Measurements from ENCODE around the gene PIP4P1. TPM values are rescaled to one million over a fixed set of nuclear protein-coding genes. Genes with fewer than 3 reads are reported as not detected.

PIP4P1 gene
- total and polyA plus RNA-seq, 9 of the 15 experiments (the other 6 are each of a cell fraction or from before 2014, with no cell fraction given): 5.3 to 20.9 (median 10.7) TPM

DNA sequence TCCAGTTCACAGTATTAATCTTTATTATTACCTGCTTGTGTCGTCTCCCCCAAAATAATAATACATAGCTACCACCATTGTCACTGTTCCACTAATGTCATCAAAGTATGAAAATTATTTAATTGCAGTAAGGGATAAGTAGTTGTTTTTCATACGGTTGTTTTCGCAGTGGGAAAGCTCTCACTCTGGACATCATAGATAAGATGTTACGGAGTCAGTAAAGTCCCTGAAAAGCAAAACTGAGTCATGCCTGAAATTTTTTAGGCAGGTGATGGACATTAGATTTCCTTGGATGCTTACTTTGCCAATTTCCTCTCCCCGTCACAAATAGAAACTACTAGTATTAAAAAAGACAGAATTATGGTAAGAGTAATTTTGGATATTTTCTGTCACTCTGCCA is 21.1 kb upstream of the PIP4P1 start (continued):
- TF ChIP-seq, protein P1, sequence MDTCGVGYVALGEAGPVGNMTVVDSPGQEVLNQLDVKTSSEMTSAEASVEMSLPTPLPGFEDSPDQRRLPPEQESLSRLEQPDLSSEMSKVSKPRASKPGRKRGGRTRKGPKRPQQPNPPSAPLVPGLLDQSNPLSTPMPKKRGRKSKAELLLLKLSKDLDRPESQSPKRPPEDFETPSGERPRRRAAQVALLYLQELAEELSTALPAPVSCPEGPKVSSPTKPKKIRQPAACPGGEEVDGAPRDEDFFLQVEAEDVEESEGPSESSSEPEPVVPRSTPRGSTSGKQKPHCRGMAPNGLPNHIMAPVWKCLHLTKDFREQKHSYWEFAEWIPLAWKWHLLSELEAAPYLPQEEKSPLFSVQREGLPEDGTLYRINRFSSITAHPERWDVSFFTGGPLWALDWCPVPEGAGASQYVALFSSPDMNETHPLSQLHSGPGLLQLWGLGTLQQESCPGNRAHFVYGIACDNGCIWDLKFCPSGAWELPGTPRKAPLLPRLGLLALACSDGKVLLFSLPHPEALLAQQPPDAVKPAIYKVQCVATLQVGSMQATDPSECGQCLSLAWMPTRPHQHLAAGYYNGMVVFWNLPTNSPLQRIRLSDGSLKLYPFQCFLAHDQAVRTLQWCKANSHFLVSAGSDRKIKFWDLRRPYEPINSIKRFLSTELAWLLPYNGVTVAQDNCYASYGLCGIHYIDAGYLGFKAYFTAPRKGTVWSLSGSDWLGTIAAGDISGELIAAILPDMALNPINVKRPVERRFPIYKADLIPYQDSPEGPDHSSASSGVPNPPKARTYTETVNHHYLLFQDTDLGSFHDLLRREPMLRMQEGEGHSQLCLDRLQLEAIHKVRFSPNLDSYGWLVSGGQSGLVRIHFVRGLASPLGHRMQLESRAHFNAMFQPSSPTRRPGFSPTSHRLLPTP (IDR thresholded peaks at IDR 0.05; ENCODE audit: borderline replicate concordance, extremely low read depth, insufficient read length): no peak
- TF ChIP-seq ZKSCAN8 (CRISPR knock-in tag; IDR thresholded peaks at IDR 0.05): no peak
- no peak for TF ChIP-seq RBM14 (IDR thresholded peaks at IDR 0.05; ENCODE audit: borderline replicate concordance, insufficient read depth, low read depth, low read length)
- TF ChIP-seq, protein P2, sequence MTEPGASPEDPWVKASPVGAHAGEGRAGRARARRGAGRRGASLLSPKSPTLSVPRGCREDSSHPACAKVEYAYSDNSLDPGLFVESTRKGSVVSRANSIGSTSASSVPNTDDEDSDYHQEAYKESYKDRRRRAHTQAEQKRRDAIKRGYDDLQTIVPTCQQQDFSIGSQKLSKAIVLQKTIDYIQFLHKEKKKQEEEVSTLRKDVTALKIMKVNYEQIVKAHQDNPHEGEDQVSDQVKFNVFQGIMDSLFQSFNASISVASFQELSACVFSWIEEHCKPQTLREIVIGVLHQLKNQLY (CRISPR knock-in tag; conservative IDR thresholded peaks at IDR 0.05): no peak
- TF ChIP-seq, protein P3, sequence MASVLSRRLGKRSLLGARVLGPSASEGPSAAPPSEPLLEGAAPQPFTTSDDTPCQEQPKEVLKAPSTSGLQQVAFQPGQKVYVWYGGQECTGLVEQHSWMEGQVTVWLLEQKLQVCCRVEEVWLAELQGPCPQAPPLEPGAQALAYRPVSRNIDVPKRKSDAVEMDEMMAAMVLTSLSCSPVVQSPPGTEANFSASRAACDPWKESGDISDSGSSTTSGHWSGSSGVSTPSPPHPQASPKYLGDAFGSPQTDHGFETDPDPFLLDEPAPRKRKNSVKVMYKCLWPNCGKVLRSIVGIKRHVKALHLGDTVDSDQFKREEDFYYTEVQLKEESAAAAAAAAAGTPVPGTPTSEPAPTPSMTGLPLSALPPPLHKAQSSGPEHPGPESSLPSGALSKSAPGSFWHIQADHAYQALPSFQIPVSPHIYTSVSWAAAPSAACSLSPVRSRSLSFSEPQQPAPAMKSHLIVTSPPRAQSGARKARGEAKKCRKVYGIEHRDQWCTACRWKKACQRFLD (CRISPR knock-in tag; IDR thresholded peaks at IDR 0.05): no peak
- TF ChIP-seq ESRRA (IDR thresholded peaks at IDR 0.05; ENCODE audit: borderline replicate concordance, low read depth): no peak
- TF ChIP-seq, protein P4, sequence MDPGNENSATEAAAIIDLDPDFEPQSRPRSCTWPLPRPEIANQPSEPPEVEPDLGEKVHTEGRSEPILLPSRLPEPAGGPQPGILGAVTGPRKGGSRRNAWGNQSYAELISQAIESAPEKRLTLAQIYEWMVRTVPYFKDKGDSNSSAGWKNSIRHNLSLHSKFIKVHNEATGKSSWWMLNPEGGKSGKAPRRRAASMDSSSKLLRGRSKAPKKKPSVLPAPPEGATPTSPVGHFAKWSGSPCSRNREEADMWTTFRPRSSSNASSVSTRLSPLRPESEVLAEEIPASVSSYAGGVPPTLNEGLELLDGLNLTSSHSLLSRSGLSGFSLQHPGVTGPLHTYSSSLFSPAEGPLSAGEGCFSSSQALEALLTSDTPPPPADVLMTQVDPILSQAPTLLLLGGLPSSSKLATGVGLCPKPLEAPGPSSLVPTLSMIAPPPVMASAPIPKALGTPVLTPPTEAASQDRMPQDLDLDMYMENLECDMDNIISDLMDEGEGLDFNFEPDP (CRISPR knock-in tag; IDR thresholded peaks at IDR 0.05): no peak
- no peak for TF ChIP-seq ZC3H11A (IDR thresholded peaks at IDR 0.05; ENCODE audit: low read depth, low read length)
- TF ChIP-seq, protein P5, sequence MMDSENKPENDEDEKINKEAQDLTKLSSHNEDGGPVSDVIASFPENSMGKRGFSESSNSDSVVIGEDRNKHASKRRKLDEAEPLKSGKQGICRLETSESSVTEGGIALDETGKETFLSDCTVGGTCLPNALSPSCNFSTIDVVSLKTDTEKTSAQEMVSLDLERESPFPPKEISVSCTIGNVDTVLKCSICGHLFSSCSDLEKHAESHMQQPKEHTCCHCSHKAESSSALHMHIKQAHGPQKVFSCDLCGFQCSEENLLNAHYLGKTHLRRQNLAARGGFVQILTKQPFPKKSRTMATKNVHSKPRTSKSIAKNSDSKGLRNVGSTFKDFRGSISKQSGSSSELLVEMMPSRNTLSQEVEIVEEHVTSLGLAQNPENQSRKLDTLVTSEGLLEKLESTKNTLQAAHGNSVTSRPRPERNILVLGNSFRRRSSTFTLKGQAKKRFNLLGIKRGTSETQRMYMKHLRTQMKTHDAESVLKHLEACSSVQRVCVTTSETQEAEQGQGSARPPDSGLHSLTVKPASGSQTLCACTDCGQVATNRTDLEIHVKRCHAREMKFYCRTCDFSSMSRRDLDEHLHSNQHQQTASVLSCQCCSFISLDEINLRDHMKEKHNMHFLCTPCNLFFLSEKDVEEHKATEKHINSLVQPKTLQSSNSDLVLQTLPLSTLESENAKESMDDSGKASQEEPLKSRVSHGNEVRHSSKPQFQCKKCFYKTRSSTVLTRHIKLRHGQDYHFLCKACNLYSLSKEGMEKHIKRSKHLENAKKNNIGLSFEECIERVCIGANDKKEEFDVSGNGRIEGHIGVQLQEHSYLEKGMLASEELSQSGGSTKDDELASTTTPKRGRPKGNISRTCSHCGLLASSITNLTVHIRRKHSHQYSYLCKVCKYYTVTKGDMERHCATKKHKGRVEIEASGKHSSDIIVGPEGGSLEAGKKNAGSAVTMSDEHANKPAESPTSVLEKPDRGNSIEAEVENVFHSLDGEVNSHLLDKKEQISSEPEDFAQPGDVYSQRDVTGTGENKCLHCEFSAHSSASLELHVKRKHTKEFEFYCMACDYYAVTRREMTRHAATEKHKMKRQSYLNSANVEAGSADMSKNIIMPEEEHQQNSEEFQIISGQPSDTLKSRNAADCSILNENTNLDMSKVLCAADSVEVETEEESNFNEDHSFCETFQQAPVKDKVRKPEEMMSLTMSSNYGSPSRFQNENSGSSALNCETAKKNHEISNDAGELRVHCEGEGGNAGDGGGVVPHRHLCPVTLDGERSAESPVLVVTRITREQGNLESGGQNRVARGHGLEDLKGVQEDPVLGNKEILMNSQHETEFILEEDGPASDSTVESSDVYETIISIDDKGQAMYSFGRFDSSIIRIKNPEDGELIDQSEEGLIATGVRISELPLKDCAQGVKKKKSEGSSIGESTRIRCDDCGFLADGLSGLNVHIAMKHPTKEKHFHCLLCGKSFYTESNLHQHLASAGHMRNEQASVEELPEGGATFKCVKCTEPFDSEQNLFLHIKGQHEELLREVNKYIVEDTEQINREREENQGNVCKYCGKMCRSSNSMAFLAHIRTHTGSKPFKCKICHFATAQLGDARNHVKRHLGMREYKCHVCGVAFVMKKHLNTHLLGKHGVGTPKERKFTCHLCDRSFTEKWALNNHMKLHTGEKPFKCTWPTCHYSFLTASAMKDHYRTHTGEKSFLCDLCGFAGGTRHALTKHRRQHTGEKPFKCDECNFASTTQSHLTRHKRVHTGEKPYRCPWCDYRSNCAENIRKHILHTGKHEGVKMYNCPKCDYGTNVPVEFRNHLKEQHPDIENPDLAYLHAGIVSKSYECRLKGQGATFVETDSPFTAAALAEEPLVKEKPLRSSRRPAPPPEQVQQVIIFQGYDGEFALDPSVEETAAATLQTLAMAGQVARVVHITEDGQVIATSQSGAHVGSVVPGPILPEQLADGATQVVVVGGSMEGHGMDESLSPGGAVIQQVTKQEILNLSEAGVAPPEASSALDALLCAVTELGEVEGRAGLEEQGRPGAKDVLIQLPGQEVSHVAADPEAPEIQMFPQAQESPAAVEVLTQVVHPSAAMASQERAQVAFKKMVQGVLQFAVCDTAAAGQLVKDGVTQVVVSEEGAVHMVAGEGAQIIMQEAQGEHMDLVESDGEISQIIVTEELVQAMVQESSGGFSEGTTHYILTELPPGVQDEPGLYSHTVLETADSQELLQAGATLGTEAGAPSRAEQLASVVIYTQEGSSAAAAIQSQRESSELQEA (IDR thresholded peaks at IDR 0.05; ENCODE audit: low read depth): no peak
- TF ChIP-seq FUS (optimal IDR thresholded peaks at IDR 0.05; ENCODE audit: low read depth, low read length): no peak
- TF ChIP-seq, protein P6, sequence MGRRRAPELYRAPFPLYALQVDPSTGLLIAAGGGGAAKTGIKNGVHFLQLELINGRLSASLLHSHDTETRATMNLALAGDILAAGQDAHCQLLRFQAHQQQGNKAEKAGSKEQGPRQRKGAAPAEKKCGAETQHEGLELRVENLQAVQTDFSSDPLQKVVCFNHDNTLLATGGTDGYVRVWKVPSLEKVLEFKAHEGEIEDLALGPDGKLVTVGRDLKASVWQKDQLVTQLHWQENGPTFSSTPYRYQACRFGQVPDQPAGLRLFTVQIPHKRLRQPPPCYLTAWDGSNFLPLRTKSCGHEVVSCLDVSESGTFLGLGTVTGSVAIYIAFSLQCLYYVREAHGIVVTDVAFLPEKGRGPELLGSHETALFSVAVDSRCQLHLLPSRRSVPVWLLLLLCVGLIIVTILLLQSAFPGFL (CRISPR knock-in tag; IDR thresholded peaks at IDR 0.05): no peak
